AG04450 (cell line): ENCODE results near the gene HOXC13. TPM values are rescaled to one million over a fixed set of nuclear protein-coding genes. Genes with fewer than 3 reads are reported as not detected.

Source experiments
- CTCF ChIA-PET: fragments of 300-600, 350-600 bp; formaldehyde crosslinking; extraction: SDS; loops from one replicate; lab custom pipeline; 2022; ENCODE audit warnings: antibody characterized with exemption, inconsistent platforms; lab: Charles Lee
- POLR2A ChIA-PET: fragments of 350-600 bp; formaldehyde crosslinking; extraction: SDS; loops from one replicate; lab custom pipeline; 2021; ENCODE audit warnings: antibody characterized with exemption, inconsistent platforms; lab: Yijun Ruan, JAX
- DNase-seq: peaks from one replicate; pipeline ENCODE4 v3.0.0-alpha.2; 2011; ENCODE audit warnings: low read depth, low spot score
- H3K27ac ChIP-seq: one replicate; pipeline ENCODE4 v1.5.1; 2012; ENCODE audit warnings: low read depth, low read length, control low read depth
- H3K27me3 ChIP-seq: one replicate; pipeline ENCODE4 v1.6.0; 2012; ENCODE audit warnings: low read length; ENCODE audit not compliant: control insufficient read depth, insufficient read depth
- H3K4me3 ChIP-seq: 2 replicates; pipeline ENCODE4 v1.5.1; 2011; ENCODE audit warnings: mild to moderate bottlenecking, low read depth, low read length, control low read depth
- H3K9me3 ChIP-seq: 2 replicates; pipeline ENCODE4 v1.5.1; 2012; ENCODE audit warnings: low read length; ENCODE audit not compliant: control insufficient read depth, insufficient read depth
- polyA plus RNA-seq: library from polyadenylated mRNA; depleted of rRNA; stranded (reverse); fragments of >200 nt; gene quantifications from 2 replicates; pipeline ENCODE4 v1.2.3, GENCODE V29; 2011
- TF ChIP-seq, protein P1 (sequence below): IDR thresholded peaks from 2 replicates; pipeline ENCODE4 v1.5.1; 2011; ENCODE audit warnings: low read depth, low read length, control low read depth, inconsistent platforms

Gene HOXC13
- polyA plus RNA-seq, 1 experiment = not detected

- CTCF ChIA-PET = no interaction called here
- TF ChIP-seq, protein P1, sequence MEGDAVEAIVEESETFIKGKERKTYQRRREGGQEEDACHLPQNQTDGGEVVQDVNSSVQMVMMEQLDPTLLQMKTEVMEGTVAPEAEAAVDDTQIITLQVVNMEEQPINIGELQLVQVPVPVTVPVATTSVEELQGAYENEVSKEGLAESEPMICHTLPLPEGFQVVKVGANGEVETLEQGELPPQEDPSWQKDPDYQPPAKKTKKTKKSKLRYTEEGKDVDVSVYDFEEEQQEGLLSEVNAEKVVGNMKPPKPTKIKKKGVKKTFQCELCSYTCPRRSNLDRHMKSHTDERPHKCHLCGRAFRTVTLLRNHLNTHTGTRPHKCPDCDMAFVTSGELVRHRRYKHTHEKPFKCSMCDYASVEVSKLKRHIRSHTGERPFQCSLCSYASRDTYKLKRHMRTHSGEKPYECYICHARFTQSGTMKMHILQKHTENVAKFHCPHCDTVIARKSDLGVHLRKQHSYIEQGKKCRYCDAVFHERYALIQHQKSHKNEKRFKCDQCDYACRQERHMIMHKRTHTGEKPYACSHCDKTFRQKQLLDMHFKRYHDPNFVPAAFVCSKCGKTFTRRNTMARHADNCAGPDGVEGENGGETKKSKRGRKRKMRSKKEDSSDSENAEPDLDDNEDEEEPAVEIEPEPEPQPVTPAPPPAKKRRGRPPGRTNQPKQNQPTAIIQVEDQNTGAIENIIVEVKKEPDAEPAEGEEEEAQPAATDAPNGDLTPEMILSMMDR = no peak
- DNase-seq = no peak
- Histone ChIP-seq H3K4me3 (no peak overlapping the region), H3K27ac (no peak overlapping the region), H3K9me3 (peaks cover 7% of the 10 kb centered on the region), H3K27me3 (peaks cover 98% of the 10 kb centered on the region)
- POLR2A ChIA-PET = no interaction called here
These were observed 29.8 kb downstream of the HOXC13 start for GRCh38 chr12:53968214-53969127.

DNA sequence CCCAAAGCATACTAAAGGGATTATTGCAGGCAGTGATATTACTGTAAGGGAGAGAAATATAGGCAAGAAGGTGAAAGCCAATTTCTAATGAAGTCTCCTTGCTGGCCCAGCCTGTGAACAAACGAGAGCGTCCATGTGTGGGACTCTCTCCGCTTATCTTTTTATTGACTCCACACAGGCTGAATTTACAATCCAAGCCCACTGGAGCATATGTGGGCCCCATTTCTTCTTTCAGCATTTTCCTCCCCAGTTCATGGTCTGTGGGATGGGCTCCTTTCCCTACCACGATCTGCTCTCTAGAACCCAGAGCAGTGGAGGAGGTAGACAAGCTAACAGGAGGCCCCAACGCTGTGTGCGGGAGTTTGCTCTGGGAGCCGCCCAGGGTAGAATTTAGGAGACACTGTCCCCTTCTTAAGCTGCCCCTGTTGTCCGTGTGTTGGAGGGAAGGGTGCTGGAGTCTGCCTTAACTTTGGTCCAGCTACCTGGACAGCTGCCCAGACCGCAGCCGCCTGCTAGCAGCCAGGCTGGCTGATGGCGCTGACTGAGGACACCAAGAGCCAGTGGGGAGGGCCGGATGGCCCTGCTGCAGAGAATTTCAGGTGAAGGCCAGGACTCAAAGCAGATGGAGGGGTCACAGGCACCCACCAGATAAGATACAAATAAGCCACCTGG, 31.1 kb downstream of the HOXC13 start:
- ChIA-PET CTCF (no interaction called here), POLR2A (no interaction called here)
- no peak for DNase-seq
- Histone ChIP-seq H3K9me3 (peaks cover 6% of the 10 kb centered on the region), H3K4me3 (no peak overlapping the region), H3K27me3 (peaks cover 97% of the 10 kb centered on the region), H3K27ac (no peak overlapping the region)
- TF ChIP-seq, protein P1 = no peak

DNA sequence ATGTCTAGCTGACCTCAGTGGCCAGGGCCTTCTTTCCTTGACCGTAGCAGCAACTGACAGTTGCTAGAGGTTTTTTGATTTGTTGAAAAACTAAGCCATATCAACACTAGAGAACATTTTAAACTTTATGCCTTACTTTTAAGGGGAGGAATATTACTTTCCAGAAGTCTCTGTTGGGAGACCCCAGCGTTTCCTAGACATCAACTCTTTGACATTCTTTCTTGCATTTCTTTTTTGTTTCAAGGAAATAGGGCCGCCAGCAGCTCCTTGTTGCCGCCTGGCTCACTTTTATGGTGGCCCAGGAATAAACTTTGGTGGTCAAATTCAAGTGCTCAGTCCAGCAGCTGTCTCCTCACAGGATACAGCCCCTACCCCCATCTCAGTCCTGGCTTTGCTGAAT, 31.8 kb downstream of the HOXC13 start:
- DNase-seq = no peak
- TF ChIP-seq, protein P1 = no peak
- Histone ChIP-seq H3K4me3 (no peak overlapping the region), H3K27me3 (peaks cover 97% of the 10 kb centered on the region), H3K9me3 (peaks cover 11% of the 10 kb centered on the region), H3K27ac (no peak overlapping the region)
- POLR2A ChIA-PET = no interaction called here
- CTCF ChIA-PET = no interaction called here

- ChIA-PET CTCF (no interaction called here), POLR2A (no interaction called here)
- no peak for DNase-seq
- Histone ChIP-seq H3K27ac (no peak overlapping the region), H3K9me3 (peaks cover 12% of the 10 kb centered on the region), H3K4me3 (no peak overlapping the region), H3K27me3 (peaks cover 97% of the 10 kb centered on the region)
- TF ChIP-seq, protein P1 = no peak
These were observed 32.5 kb downstream of the HOXC13 start for GRCh38 chr12:53971129-53971528.

DNA sequence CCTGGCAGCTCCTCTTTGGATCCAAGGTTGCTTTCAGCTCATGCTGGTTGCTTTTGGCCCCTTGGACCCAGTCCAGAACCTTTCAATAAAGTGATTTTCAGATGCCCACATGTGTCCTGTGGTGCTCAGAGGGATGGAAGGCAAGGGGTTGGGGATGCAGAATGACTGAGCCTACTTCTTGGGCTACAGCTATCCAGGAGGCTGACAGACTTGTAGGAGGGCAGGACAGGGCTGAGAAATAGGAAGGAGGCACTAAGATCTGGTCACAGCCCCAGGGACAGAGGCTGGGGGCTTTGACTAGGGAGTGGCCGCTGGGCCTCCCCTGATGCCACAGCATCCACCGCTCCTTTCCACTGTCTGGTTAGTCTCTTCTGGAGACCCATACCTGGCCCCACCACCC, 33.1 kb downstream of the HOXC13 start:
- no peak for DNase-seq
- H3K9me3 ChIP-seq = peaks cover 12% of the 10 kb centered on the region
- CTCF ChIA-PET = no interaction called here
- POLR2A ChIA-PET = no interaction called here
- TF ChIP-seq, protein P1 = no peak
- no peak overlapping the region for H3K4me3 ChIP-seq
- no peak overlapping the region for H3K27ac ChIP-seq
- peaks cover 97% of the 10 kb centered on the region for H3K27me3 ChIP-seq
